GM12801 (cell line): ENCODE measurements around the gene TDG.

Source experiments
- TF ChIP-seq, protein P1 (sequence below): IDR thresholded peaks from one replicate; pipeline ENCODE4 v1.5.1; 2011; ENCODE audit warnings: control low read depth; ENCODE audit not compliant: insufficient read length; ENCODE audit errors: extremely low read depth

Gene TDG

DNA sequence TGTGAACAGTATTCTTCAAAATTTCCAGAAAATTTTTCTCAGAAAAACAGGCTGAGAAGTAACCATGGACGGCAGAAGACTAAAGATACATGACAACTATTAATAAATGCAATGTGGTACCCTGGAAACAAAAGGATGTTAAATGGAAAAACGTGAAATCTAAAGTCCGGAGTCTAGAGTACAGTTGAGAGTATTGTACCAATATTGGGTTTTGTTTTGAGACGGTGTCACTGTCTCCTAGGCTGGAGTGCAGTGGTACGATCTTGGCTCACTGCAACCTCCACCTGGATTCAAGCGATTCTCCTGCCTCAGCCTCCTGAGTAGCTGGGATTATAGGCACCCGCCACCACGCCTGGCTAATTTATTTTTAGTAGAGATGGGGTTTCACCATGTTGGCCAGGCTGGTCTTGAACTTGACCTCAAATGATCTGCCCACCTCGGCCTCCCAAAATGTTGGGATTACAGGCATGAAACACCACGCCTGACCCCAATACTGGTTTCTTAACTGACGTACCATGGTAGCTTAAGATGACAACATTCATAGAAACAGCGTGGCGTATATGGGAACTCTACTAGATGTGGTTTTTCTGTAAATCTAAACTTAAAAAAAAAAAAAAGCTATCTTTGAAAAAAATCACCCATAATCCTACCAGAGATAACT lies 16.8 kb upstream of the TDG start:
- TF ChIP-seq, protein P1, sequence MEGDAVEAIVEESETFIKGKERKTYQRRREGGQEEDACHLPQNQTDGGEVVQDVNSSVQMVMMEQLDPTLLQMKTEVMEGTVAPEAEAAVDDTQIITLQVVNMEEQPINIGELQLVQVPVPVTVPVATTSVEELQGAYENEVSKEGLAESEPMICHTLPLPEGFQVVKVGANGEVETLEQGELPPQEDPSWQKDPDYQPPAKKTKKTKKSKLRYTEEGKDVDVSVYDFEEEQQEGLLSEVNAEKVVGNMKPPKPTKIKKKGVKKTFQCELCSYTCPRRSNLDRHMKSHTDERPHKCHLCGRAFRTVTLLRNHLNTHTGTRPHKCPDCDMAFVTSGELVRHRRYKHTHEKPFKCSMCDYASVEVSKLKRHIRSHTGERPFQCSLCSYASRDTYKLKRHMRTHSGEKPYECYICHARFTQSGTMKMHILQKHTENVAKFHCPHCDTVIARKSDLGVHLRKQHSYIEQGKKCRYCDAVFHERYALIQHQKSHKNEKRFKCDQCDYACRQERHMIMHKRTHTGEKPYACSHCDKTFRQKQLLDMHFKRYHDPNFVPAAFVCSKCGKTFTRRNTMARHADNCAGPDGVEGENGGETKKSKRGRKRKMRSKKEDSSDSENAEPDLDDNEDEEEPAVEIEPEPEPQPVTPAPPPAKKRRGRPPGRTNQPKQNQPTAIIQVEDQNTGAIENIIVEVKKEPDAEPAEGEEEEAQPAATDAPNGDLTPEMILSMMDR, result no peak

DNA sequence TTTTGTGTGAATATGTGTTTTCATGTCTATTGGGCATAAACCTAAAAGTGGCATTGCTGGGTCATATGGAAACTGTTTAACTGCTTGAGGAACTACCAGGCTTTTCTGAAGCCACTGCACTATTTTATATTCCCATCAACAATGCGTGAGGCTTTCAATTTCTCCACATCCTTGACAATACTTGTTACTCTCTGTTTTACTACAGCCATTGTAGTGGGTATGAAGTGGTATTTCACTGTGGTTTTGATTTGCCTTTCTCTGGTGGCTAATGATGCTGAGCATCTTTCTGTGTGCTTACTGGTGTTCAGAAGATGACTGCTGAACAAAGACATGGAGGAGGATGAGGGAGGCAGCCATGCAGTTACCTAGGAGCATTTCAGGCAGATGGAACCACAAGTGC lies 13.2 kb upstream of the TDG start:
- TF ChIP-seq, protein P1, result no peak

DNA sequence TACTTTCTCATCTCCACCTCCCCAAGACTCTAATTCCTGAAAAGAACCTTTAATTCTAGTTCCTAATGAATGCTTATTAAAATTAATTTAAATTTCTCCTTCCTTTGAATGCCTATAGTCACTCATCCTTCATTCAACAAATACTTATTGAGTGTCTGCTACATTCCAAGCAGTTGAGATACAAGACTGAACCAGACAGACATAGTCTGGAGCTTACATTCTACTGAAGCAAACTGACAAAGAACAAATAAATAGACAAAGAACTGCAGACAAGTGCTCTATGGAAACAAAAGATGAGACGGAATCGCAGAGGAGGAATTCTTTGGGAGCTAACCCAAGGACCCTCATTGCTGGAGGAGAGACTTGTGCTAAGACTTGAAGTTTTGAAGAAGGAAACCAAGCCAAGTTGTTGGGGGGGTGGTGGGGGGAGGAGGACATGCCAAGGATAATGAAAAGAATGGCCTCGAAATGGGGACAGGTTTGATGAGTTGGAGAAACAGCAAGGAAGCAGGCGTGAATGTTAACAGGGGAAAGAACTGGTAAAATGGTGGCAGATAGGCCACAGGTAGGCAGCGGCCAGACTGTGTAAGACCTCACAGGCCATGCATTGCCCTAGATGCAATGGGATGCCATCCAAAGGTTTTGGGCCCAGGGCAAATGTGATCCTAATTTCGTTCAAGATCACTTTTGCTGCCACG lies 9.7 kb upstream of the TDG start:
- TF ChIP-seq, protein P1, result no peak

DNA sequence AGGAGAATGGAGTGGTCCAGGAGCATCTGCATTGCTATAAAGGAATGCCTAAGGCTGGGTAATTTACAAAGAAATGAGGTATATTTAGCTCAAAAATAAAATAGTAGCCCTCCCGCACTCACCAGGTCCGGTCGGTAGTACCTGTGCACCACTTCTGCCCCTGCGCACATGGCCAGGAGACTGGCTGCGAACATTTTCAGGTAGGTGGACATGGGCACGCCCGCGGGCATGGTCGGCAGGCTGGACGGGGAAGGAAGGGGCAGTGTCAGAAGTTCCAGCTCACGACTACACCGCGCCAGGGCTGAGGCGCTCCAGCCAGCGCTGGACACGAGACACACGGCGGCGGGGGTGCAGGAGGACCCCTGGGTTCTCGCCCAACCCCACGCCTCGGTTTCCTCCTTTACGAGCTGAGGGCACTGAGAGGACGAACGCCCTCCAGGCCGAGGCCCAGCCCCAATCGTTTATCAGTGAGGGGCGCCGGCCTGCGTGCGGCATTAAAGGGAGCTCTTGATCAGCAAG lies 9.1 kb upstream of the TDG start:
- TF ChIP-seq, protein P1, result no peak

DNA sequence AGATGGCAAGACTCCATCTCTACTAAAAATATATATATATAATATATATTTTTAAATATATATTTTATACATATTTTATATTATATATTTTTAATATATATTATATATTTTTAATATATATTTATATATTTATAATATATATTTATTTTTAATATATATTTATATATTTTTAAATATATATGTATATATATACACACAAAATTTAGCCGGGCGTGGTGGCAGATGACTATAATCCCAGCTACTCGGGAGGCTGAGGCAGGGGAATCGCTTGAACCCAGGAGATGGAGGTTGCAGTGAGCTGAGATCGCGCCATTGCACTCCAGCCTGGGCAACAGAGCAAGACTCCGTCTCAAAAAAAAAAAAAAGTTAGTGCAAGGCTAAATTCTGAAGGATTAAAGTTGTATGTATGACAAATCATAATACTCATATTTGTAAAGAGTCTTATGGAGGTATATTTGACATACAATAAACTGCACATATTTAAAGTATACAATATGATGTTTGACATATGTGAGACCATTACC lies 7.7 kb upstream of the TDG start:
- TF ChIP-seq, protein P1, result no peak

DNA sequence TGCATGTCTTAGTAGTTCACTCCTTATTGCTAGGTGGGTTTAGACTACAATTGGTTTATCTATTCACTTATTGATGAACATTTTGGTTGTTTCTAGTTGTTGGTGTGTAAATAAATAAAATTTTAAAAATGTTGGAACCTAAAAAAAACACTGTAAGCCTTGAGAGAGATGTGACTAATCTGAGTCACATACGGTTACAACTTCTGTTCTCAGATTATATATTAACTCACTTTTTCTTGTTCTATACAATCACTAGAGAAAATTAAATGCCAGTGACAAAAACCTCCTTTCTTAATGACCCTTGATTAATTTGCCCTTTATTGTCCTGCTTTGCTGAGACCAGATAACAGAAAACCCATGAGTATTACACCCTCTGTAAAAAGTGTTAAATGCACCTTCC lies 7.1 kb upstream of the TDG start:
- TF ChIP-seq, protein P1, result no peak

DNA sequence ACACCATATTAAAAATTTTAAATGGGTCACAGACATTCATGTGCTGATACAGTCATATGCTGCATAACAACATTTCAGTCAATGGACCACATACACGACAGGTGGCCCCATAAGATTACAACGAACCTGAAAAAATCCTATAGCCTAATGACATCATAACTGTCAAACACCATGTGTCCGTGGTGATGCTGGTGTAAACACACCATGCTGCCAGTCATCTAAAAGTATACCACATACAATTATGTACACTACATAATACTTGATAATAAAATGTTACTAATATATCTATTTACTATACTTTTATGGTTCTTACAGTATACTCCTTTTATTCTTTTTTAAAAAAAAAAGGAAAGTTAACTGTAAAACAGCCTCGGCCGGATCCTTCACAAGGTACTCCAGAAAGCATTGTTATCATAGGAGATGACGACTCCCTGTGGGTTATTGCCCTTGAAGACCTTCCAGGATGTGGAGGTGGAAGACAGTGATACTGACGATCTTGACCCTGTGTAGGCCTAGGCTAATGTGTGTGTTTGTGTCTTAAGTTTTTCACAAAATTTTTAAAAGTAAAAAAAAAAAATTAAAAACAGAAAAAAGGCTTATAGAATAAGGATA lies 5.0 kb upstream of the TDG start:
- TF ChIP-seq, protein P1, result no peak
